IPS DF 4.7 (cell line): ENCODE results near the gene FAM76B.

Source experiments
- DNase-seq: peaks from one replicate; pipeline ENCODE4 v3.0.0-alpha.2; 2013; ENCODE audit warnings: low spot score; ENCODE audit errors: extremely low read depth

FAM76B gene

DNA sequence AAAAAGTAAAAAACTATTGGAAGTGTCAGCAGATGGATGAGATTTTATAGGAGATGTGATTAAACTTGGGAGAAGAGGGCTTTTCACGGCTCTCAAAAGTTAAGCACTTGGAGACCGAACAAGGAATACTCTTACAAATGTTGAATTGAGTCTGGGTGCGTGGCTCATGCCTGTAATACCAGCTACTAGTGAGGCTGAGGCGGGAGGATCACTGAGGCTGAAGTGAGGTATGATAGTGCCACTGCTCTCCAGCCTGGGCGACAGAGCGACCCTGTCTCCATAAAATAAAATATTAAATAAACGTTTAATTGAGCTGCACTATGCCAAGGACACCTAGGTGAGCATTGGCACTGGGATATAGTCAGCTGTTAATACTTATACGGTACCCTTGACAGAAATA, 2.6 kb upstream of the FAM76B start:
- no peak for DNase-seq

DNA sequence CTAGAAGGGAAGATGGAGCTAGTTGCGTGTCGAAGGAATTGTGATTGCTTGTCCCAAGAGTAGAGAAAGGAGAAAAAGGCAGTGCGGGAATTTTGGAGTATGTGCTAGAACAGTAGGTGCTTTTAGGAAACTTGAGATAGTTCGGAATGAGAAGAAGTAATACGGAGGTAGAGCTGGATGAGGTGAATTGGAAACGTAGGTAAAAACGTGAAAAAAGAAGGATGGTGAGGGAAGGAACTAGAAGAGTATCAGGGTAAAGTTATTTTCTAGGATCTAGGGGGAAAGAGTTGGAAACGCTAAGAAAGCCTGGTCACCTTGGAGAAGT, 2.1 kb upstream of the FAM76B start:
- DNase-seq: no peak

DNA sequence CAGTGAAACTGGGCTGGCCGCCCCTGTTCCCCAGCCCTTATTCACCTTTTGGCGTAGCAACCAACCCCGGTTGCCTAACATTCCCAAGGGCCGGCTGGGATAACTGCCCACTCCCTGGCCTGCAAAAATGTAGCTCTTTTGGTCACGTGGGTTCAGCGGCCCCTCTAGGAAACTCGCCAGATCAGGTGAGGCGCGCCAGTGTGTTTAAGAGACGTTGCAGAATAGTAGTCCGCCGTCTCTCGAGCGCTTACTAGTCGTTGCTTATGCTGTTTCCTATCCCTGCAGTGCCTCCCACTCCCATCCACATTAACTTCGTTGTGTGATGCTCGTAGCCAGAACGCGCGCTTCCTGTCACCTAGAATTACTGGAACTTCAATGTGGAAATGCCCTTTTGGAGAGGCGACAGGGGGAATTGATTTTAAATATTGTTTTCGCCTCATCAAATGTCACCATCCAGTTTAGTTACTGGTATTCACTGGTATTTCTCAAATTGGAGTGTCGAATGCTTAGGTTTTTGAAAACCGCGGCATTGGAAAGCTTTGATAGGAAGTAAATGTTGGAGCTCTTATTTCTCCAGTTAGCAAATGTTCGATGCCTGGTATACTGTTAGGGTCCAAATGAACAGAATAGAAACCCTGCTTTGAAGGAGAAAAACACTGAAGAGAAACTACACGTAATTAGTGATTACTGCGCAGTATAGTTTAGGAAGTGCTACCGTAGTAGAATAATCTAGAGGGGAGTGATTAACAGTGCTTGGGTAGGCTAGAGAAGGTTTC, 1.5 kb upstream of the FAM76B start:
- no peak for DNase-seq

DNA sequence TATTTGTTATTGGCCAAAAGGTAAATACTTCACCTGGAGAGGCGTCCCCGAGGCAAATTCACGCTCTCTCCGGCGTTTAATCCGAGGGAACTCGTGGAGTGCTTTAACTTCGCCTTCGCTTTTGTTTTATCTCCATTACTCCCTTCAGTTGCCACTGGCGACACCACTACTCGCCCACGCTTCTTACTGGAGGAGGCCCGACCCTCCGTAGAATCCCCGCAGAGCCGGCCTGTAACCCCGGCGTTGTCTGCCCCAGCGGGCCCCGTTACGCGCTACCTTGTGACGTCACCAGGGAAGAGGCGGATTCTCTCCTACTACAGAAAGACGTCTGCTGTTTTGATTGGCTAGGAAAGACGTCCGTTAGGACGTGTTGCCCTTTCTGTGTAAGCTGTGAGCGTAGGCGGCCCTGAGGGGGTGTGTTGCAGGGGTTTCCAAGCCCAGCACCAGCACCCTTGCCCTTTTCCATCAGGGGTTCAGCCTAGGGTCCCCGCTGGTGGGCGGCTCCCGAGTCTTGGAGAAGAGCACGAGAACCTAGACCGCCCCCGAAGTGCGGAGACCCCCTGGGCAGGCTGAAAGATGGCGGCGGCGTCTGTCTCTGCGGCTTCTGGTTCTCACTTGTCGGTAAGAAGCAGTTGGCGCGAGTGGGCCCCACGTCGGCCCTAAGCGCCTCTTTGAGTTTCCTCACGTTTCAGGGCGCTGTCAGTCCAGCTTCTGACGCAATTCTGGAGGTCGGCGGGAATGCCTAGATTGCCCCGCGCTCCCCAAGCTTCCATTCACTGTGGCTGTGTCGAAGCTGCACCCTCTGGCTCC, 746 bp upstream of the FAM76B start, which contains the start of gene CEP57:
TSS of gene CEP57 (plus strand) at position 376 of the 810 bp plus-strand sequence. CDS start at position 577, 201 bp downstream.
- DNase-seq: peak; percentile 99

DNA sequence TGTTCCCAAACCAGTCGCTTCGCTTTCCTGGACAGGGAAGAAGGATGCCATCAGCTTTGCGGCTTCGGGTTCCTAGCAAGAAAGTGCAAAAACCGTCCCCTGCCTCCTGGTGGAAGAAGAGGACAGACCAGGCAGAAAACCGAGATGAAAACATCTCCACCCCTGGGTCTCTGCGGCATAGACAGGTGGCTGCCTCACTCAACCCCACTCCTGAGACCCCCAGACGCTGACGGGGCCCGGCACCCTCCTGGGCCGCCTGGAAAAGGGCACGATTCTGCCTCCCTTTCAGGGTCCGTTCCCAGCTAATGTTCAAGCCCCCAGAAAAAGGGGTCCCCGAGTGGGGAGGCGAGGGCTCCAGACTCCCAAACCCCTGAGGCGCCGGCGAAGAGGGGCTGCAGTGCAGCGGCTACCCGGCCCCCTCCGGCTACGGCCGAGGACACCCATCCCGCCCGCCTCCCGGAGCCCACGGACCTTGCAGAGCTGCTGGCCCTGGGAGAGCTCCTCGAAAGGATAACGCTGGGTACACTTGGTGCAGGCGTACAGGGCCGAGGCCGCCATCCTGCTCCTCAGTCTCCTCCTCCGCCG, 569 bp downstream of the FAM76B start:
- DNase-seq: no peak

DNA sequence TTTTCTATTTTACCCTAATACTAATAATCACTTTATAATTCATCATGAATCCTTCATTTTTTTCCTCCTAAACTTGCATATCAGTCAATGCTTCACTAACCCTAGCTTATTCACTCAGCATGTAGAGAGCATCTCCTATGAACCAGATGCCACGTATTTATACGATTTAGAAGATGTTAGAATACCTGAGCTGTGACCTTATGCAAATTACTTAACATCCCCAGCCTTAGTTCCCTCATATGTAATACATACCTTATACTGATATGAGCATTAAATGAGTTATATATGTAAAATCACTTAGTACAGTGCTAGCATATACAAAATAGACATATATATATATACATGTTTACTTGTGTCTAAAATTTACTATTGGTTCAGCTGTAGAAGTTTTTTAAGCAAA, 9.0 kb downstream of the FAM76B start:
- no peak for DNase-seq

DNA sequence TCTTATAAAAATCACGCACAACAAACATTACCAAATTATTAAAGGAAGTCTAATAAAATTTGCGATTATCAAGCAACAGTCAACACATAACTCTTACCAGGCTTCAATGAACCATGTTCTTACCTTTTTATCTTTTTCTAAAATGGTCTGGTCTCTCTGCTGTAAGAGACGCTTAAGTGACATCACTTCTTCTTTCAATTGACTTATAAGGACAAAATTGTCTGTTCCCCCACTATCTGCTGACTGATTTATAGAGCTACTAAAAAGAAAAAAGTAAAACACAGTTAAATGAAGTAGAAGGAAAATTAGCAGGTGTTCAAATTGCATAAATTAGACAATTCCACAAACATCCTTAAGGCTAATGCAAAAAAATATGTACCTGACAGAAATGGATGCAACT, 10.9 kb downstream of the FAM76B start:
- DNase-seq: no peak

DNA sequence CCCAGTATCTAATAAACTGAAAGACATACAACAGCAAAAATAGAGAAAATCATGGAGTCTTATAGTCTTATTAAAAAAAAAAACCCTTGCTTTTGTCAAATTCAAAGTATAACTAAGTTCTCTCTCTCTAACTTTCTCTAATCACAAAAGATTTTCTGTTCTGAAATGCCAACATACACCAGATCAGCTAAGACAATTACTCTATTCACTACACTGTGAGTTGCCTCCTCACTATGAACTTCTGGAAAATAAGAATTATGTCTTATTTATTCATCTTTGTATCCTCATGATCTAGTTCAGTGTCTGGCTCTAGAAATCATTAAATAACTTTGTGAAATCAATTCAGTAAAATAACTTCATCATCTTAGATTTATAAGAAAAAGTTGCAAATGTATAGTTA, 12.7 kb downstream of the FAM76B start:
- no peak for DNase-seq

DNA sequence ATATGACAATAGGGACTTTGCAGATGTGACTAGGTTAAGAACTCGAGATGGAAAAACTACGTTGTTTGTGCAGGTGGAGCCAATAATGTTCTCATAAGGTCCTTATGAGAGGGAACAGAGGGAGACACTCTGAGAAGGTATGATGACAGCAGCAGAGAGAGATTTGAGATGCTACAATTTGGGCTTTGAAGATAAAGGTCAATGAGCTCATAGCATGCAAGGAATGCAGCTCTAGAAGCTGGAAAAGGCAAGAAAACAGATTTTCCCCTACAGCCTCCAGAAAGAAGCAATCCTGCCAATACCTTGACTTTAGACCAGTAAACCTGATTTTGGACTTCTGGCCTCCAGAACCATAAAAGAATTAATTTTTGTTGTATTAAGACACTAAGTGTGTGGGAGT, 21.1 kb downstream of the FAM76B start:
- no peak for DNase-seq

DNA sequence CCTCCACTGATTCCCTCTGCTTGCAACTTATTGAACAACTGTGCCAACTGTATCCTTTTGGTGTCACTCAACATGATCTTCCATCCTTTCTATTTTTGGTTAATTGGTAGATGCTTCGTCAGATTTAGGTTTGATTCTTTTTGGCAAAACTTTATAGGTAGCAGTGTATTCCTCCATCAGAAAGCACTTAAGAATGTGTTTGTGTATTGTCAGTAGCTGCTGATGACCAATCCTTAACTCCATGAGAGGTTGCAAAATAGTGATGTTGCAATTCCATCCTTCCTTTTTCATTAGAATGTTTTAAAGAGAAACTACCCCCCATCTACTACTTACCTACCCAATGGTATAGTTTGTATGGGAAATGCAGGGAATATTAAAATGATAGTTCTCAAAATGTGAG, 22.1 kb downstream of the FAM76B start:
- DNase-seq: no peak

DNA sequence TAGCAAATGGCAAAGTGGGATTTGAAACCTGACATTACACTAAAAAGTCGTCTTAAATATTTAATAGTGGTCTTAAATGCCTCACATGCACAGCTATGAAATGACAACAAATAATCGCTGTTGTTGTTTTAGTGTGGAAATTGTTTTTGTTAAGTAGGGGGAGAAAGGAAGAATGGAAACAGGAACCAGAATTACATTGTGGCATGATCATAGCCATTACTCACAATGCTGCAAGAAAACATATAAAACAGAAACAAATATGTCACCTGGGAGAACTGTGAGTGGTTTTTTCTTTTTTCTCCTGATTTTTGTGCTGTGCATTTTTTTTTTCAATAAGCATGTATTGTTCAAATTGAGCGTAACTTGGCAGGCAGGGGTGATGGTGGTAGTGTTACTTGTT, 22.9 kb downstream of the FAM76B start:
- DNase-seq: no peak

DNA sequence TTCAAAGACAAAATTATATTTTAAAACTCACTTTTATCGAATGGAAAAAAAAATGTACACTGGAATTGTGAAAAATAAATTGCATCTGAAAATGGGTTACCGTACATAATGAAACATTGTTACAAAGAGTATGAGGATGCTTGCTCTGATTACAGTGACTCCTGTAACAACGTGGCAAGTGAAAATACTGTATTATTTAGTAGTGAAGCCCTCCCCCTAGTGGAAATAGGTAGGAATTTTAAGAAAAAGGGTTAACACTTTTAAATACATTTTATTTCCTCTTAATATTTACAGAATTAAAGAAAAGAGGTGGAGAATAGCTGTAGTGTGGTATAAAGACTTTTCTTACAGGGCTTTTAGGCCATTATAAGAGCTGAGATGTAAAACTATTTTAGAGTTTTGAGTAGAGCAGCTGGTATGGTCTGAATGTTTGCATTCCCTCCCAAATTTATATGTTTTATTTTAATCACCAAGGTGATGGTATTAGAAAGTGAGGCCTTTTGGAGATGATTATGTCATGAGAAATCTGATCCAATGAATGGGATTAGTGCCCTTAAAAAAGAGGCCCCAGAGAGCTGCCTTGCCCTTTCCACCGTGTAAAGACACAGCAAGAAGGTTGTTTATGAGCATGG, 25.2 kb downstream of the FAM76B start:
- peak; percentile 3 for DNase-seq

DNA sequence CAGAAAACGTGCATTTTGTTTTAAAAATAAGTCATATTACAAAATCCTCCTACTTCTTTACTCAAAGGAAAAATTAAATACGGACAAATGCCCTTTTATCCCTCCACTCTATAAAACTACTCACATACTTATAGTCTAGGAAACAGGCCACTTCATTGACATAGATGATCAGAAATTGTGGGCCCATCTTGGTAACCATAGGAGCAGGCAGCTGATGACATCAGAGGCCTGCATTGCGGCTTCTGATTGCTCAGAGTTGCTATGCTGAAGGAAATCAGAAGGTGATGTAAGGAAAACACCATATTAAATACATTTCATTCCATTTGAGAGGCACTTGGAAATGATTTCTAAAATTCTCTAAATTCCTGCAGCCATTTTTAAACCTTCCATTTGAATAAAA, 27.0 kb downstream of the FAM76B start:
- no peak for DNase-seq

DNA sequence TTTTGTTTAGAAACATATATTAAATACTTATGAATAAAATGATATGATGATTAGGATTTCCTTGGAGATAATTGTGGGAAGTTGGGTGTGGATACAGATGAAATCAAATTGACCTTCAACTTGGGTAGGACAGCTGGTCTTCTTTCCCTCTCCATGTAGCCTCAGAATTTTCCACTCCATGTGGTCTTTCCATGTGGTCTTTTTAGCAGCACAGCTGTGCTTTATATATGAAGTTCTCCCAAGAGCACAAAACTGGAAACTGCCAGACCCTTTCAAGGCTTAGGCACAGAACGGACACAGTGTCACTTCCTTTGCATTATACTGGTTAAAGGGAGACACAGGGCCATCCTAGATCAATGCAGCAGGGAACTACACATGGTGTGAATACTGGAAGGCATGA, 28.6 kb downstream of the FAM76B start:
- no peak for DNase-seq

DNA sequence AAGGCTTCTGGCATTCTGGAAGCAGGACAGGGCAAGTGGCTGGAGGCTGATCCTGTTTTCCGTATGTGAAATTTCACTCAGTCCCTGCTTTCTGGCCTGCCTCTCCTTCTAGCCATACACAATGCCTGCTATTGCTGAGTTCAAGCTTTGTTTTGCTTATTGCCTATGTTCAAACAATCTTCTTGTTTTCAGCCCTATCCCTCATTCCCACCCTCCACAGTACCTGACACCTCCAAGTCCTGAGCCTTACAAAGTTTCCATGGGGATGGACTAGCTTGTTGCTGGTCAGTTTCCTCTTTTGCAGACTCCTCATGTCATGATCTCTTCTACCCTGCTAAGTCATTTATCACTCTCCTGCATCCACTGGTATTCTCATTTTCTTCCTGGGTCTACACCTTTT, 38.1 kb downstream of the FAM76B start:
- DNase-seq: no peak

DNA sequence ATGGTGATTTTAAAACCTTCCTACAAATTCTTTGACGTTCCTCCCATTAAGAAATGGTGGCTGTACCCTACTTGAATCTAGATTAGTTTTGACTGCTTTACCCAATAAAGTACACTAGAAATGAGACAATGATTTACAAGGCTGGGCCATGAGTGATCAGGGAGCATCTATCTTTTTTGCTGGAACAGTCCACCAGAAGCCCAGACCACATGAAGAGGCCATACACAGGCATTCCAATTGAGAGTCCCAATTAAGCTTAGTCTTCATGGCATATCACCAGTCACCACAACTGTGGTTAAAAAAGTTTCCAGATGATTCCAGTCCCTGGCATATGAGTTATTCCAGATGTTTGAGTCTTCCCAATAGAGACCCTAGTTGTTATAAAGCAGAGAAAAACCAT, 39.5 kb downstream of the FAM76B start:
- DNase-seq: no peak

DNA sequence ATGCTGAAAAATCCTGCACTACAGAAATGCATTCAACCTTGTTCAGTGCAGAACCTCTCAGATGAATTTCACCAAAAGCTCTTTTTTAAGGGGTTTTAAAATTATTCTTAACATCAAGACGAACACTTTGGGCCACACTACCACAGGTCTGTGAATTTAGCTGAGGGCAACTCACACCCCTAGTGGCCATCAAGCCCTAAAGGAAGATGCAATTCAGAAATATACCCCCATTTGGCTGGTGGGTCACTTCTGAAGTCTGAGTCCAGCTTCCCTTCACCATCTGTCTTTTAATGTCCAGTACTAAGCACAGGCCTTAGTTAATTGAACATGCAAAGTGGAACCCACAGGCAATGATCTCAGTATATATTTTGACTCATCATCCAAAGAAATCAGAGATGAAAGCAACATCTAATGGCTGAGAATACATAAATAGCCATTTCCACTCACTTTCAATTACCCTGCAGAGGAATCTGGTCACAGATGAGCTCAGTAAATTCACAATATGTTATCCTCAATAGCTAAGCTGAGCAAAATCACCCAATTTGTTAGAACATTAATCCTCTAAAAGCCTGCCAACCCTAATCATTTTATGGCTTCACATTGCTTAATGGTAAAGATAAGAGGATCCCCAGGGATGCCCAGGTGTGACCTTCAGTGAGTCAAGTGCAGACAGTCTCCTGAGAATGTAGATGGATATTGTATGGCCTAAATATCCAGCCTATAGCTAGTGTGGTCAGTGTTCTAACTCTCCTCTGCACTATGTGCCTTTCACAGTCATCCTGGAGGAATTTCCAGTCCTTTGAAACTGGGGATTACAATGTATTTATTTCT, 50.3 kb downstream of the FAM76B start:
- no peak for DNase-seq

DNA sequence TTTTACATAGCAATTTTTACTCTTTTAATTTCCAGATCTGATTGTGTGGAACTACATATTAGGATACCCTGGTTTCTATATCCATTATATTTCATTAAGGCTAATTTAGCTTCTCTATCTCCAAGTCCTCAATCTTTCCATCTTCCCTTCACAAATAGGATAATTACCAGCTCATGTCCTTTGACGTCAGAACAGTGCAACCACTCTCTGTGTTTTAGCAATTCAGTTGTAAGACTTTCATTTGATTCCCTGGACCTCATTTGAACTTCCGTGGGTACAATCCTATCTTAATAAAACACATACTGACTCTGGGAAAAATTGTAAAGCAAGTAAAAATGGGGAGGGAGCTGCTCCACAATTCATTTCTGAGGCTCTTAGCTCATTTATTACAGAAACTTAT, 52.8 kb downstream of the FAM76B start:
- DNase-seq: no peak

DNA sequence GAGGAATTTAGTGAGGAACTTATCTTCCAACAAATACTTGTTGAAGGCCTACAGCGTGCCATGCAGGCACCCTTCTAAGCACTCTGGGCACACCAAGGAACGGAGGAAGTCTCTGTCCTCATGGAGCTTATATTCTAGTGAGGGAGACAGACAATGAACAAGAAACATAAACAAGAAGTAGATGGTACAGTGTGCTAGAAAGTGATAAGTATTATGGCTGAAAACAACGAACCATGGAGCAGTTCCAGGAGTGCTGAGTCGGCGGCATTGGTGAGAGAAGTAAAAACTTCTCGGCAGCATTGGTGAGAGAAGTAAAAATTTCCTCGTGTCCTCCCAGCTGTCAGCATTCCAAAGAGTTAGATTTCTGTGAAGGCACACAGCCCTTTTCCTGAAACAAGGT, 53.2 kb downstream of the FAM76B start:
- DNase-seq: no peak

DNA sequence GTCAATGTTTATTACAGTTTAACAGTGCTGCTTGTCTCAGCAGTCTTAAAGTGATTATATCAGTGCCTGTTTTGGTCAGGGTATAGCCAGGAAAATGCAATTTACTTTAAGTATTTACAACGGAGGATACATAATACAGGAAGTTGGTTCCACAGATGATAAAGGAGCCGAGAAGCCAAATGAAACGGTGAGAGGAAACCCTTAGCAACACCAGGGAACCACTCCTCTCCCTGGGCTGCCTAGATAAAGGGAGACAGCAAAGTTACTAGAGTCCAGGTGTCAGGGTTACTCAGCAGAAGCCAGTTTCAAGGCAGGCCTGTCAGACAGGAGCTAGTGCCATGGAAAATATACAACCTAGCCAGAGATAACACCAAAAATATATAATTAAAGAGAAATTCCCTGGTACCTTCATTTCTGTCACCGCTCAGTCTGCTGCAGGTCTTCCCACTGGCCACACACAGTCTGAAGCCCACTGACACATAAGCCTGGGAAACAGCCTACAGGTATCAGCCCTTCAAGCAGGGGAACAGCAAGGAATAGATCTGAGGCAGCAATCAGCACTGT, 55.5 kb downstream of the FAM76B start:
- DNase-seq: no peak
